Activated CD8-positive, alpha-beta T cell treated with anti-CD3 and anti-CD28 coated beads, Interleukin-2, amount 10 ng/mL, durations not matched to agents 7 days and 5 days (primary cell): Measurements from ENCODE around the gene DHX8. TPM values are rescaled to one million over a fixed set of nuclear protein-coding genes. Genes with fewer than 3 reads are reported as not detected.

ENCODE experiments used
- ATAC-seq: fragments of 150-1000 bp; cut with Tn5 transposase; one replicate; pipeline ENCODE4 v1.10.0; 2021; ENCODE audit warnings: moderate library complexity
- CTCF ChIA-PET: fragments of 350-600 bp; sonication (Branson Sonifier 250); formaldehyde crosslinking; loops from one replicate; lab custom pipeline; 2021; ENCODE audit warnings: antibody characterized with exemption; lab: Charles Lee
- POLR2A ChIA-PET: fragments of 350-600 bp; sonication (Branson Sonifier 250); formaldehyde crosslinking; loops from one replicate; lab custom pipeline; 2021; ENCODE audit warnings: antibody characterized with exemption; lab: Charles Lee
- DNase-seq: peaks from one replicate; pipeline ENCODE4 v3.0.0-alpha.2; 2020
- H3K27ac Mint-ChIP-seq: one replicate; pipeline ENCODE4 v1.8.0; 2021; ENCODE audit warnings: mild to moderate bottlenecking, mixed read lengths
- H3K27me3 Mint-ChIP-seq: one replicate; pipeline ENCODE4 v1.8.0; 2021; ENCODE audit warnings: low read depth, mixed read lengths
- H3K36me3 Mint-ChIP-seq: one replicate; pipeline ENCODE4 v1.8.0; 2021; ENCODE audit warnings: low read depth, mixed read lengths
- H3K4me1 Mint-ChIP-seq: one replicate; pipeline ENCODE4 v1.8.0; 2021; ENCODE audit warnings: low read depth, mixed read lengths
- H3K4me3 Mint-ChIP-seq: one replicate; pipeline ENCODE4 v1.8.0; 2021; ENCODE audit warnings: mild to moderate bottlenecking, mixed read lengths
- H3K9me3 Mint-ChIP-seq: one replicate; pipeline ENCODE4 v1.8.0; 2022; ENCODE audit warnings: mixed read lengths; ENCODE audit not compliant: insufficient read depth
- total RNA-seq, 2 experiments: library from RNA; stranded (reverse); gene quantifications; one replicate each; pipeline ENCODE4 v1.2.3, GENCODE V29; 2021

DHX8 gene
- 10 to 100 TPM; 52.7 to 56.4 TPM for total RNA-seq

DNA sequence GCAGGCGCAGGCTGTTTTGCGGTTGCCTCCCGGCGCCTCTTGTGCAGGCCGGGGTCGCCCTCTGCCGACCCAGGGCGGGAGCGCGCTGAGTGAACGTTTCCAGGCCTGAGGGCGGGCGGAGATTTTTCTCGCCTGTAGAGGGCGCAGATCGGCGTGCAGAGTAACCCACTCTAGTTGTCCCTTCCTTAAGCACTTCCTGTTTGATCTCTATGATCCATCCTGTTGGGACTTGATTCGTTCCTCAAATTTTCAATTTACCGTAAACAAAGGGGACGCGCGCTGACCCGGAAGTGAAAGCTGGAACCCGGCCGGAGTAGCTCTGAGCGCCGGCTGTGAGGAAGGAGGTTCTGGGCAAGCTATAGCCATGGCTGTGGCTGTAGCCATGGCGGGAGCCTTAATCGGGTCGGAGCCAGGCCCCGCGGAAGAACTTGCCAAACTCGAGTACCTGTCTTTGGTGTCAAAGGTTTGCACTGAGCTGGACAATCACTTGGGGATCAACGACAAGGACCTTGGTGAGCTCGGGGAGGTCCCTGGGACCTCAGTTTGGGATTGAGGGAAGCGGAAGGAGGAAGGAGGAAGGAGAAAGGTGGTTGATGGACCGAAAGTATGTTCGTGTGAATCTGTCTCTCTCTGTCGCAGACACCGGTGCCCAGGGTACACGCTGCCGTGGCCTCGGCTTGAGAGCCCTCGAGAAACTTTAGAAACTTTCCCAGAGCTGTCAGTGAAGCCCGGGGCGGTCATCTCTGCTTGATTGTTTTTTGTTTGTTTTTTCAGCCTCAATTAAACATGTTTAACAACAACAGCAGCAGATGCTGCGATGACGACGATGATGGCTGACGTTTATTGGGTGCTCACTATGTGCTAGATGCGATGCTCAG lies at the start of gene DHX8:
Gene DHX8 (plus strand): TSS at position 302 of the 878 bp plus-strand sequence. CDS start 63 bp downstream, at position 365.
- H3K27ac Mint-ChIP-seq: peak within 1 kb of the TSS; percentile 99
- peak within 1 kb of the TSS; percentile 100 for H3K4me3 Mint-ChIP-seq
- peaks cover 3% of the 10 kb centered on the region for H3K27me3 Mint-ChIP-seq
- H3K9me3 Mint-ChIP-seq: no peaks in the 10 kb centered on the region
- peak; percentile 99 for ATAC-seq
- peaks cover 29% of the 10 kb centered on the region for H3K4me1 Mint-ChIP-seq
- DNase-seq: peak; percentile 98
- peaks cover 4% of the 10 kb centered on the region for H3K36me3 Mint-ChIP-seq
- ChIA-PET POLR2A (interaction anchor here (0.7 to 5.4 kb wide), 17 partner anchors 11 to 804 kb away, joined by 3 to 99 read pairs (median 6); partner anchors contain the start of genes ARL4D, NBR1 and RPL27), CTCF (interaction anchor here (0.6 to 6.6 kb wide), 73 partner anchors 10 to 1143 kb away, joined by 3 to 393 read pairs (median 4); partner anchors contain the start of genes ARL4D, BECN1, ETV4 and NBR1)

DNA sequence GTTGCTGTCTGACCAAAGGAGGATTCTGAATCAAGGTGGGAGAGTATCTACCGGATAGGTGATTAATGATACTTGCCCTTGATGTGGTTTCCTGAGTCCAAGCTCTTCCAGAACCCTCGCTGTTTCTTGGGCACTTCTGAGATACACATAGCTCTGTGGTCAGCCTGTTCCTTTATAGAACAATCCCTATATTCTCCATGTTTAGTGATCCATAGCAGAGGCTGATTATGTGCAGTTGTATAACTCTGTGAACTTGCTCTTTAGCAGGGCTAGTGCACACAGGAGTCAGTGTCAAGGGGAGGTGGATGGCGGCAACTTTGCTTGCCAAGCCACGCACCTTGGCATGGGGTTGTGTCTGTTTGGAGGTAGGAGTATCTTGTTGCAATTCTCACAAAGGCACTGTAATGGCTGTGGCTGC lies 48.9 kb upstream of the DHX8 start:
- ChIA-PET CTCF (no interaction called here), POLR2A (no interaction called here)
- DNase-seq (no peak), ATAC-seq (no peak)
- Mint-ChIP-seq H3K27ac (no peak overlapping the region), H3K36me3 (no peaks in the 10 kb centered on the region), H3K27me3 (peaks cover 19% of the 10 kb centered on the region), H3K4me1 (no peaks in the 10 kb centered on the region), H3K4me3 (no peak overlapping the region), H3K9me3 (no peaks in the 10 kb centered on the region)

DNA sequence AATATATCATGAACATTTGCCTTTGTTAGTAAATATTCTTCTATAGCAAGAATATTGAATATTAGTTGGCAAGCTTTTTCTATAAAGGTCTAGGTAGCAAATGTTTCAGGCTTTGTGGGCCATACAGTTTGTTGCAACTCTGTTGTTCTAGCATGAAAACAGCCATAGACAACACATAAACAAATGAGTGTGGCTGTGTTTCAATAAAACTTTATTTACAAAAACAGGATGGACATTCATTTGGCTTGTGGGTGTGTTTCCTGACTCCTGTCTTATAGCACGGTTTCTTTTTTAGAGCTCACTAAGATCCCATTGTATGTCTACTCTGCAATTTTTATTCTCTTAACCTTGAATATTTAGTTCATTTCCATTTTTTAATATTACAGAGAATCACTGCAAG lies 46.0 kb upstream of the DHX8 start:
- Mint-ChIP-seq H3K4me3 (no peak overlapping the region), H3K9me3 (no peaks in the 10 kb centered on the region), H3K4me1 (no peaks in the 10 kb centered on the region), H3K27me3 (peaks cover 7% of the 10 kb centered on the region), H3K36me3 (no peaks in the 10 kb centered on the region), H3K27ac (no peak overlapping the region)
- POLR2A ChIA-PET: no interaction called here
- DNase-seq (no peak), ATAC-seq (no peak)
- CTCF ChIA-PET: no interaction called here

DNA sequence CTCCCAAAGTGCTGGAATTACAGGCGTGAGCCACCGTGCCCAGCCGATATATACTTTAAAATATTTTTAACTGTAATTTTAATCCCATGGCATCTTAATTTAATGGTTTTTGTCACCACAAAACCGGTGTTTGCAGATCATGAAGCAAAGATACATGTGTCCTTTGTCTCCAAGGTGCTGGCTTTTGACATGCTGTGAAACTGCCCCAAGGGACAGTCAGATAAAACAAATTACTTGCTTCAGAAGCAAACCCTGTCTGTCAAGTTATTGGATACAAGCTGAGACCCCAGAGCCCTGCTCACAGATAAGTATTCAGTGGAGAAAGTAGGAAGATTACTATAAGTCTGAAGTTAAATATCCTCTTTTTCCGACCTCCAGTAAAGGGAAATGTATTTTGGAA lies 45.1 kb upstream of the DHX8 start:
- Mint-ChIP-seq H3K4me1 (no peaks in the 10 kb centered on the region), H3K27ac (no peak overlapping the region), H3K27me3 (peaks cover 7% of the 10 kb centered on the region), H3K36me3 (no peaks in the 10 kb centered on the region), H3K4me3 (no peak overlapping the region), H3K9me3 (no peaks in the 10 kb centered on the region)
- DNase-seq (no peak), ATAC-seq (no peak)
- ChIA-PET POLR2A (no interaction called here), CTCF (no interaction called here)

DNA sequence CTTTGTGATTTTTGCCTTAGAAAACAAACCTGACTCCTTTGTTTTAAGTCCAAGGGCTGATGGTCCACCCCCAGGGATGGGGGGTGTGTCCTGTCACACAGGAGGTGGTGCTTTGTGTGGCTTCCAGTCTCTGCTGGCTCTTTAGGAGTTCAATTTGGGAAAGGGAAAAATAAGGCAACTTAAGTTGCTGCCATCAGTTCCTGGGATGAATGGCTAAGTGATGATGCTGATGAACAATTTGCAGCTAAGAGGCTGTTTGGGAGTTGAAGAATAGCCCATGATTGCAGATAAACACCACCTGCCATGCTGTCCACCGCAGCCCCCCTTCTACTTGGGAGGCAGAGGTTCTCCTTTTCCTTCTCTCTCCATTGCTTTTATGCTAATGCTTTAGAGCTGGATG lies 44.7 kb upstream of the DHX8 start:
- H3K27me3 Mint-ChIP-seq: peaks cover 4% of the 10 kb centered on the region
- H3K4me3 Mint-ChIP-seq: no peak overlapping the region
- no peaks in the 10 kb centered on the region for H3K4me1 Mint-ChIP-seq
- no peaks in the 10 kb centered on the region for H3K36me3 Mint-ChIP-seq
- ATAC-seq (no peak), DNase-seq (no peak)
- H3K27ac Mint-ChIP-seq: no peak overlapping the region
- CTCF ChIA-PET: no interaction called here
- H3K9me3 Mint-ChIP-seq: no peaks in the 10 kb centered on the region
- POLR2A ChIA-PET: no interaction called here

DNA sequence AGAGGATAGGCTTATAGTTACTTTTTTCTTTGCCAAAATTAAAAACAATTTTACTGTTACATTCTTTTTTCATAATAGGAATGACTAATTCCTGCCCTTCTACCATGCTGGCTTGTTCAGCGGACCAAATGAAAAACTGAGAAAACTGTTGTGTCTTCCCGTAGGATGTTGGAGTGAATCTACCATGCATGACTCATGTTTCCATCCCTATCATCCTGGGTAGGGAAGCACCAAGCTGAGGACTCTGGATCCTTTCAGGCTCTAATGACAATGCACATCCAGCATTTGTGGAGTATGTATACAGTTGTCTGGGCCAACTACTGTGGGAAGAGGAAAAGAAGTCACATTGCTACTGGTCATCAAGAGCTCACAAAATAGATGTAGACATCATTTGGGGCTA lies 41.1 kb upstream of the DHX8 start:
- no peaks in the 10 kb centered on the region for H3K36me3 Mint-ChIP-seq
- peaks cover 2% of the 10 kb centered on the region for H3K27me3 Mint-ChIP-seq
- H3K4me1 Mint-ChIP-seq: no peaks in the 10 kb centered on the region
- H3K4me3 Mint-ChIP-seq: no peak overlapping the region
- DNase-seq: no peak
- H3K9me3 Mint-ChIP-seq: no peaks in the 10 kb centered on the region
- ATAC-seq: no peak
- ChIA-PET CTCF (interaction anchor here (1.1 to 1.5 kb wide), 2 partner anchors 41 to 49 kb away, joined by 3 read pairs; partner anchors contain the start of gene DHX8), POLR2A (interaction anchor here (0.6 kb wide), 1 partner anchor 44 kb away, joined by 4 read pairs; the partner anchor contains the start of gene ARL4D)
- H3K27ac Mint-ChIP-seq: no peak overlapping the region

DNA sequence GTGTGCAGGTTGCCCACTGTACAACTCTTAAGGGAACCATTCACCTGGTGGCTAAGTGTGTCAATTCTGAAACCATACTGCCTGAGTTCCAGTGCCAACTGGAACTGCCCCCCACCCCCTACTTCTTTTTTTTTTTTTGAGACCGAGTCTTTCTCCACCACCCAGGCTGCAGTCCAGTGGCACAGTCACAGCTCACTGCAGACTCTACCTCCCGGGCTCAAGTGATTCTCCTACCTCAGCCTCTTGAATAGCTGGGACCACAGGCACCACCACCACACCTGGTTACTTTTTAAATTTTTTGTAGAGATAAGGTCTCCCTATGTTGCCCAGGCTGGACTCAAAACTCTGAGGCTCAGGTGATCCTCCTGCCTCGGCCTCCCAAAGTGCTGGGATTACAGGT lies 40.4 kb upstream of the DHX8 start:
- ChIA-PET CTCF (interaction anchor here (1.1 to 1.5 kb wide), 2 partner anchors 40 to 49 kb away, joined by 3 read pairs; partner anchors contain the start of gene DHX8), POLR2A (no interaction called here)
- ATAC-seq: no peak
- Mint-ChIP-seq H3K27ac (no peak overlapping the region), H3K9me3 (no peaks in the 10 kb centered on the region), H3K27me3 (peaks cover 2% of the 10 kb centered on the region), H3K36me3 (no peaks in the 10 kb centered on the region), H3K4me3 (no peak overlapping the region), H3K4me1 (no peaks in the 10 kb centered on the region)
- no peak for DNase-seq

GRCh38 chr17:43444223-43445008 lies 39.4 kb upstream of the DHX8 start:
- DNase-seq (no peak), ATAC-seq (no peak)
- H3K9me3 Mint-ChIP-seq: no peaks in the 10 kb centered on the region
- no peaks in the 10 kb centered on the region for H3K4me1 Mint-ChIP-seq
- no peak overlapping the region for H3K27ac Mint-ChIP-seq
- no peak overlapping the region for H3K4me3 Mint-ChIP-seq
- CTCF ChIA-PET: no interaction called here
- H3K27me3 Mint-ChIP-seq: peaks cover 4% of the 10 kb centered on the region
- POLR2A ChIA-PET: no interaction called here
- no peaks in the 10 kb centered on the region for H3K36me3 Mint-ChIP-seq

DNA sequence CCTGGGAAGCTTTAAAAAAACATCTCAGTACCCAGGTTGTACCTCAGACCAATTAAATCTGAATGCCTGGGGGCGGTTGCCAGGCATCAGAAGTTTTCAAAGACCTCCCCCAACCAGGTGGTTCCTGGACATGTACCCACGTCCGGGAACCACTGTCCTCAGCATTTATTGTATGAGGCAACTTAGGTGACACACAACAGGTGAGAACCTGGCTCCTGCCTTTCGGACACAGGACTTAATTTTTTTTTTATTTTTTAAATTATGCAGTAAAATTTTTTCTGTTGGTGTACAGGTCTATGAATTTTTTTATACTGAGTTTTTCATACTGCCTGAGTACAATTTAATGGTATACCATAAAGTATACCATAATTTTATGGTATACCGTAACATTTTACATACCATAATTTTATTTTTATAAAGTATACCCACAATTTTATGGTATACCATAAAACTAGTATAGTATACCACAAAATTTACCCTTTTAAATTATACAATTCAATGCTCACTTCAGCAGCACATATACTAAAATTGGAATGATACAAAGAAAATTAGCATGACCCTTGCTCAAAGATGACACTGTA lies 38.7 kb upstream of the DHX8 start:
- ChIA-PET CTCF (no interaction called here), POLR2A (no interaction called here)
- ATAC-seq (no peak), DNase-seq (no peak)
- Mint-ChIP-seq H3K4me3 (no peak overlapping the region), H3K4me1 (no peaks in the 10 kb centered on the region), H3K9me3 (no peaks in the 10 kb centered on the region), H3K27me3 (peaks cover 5% of the 10 kb centered on the region), H3K27ac (no peak overlapping the region), H3K36me3 (no peaks in the 10 kb centered on the region)

- Mint-ChIP-seq H3K27ac (no peak overlapping the region), H3K27me3 (peaks cover 5% of the 10 kb centered on the region), H3K36me3 (no peaks in the 10 kb centered on the region), H3K4me1 (no peaks in the 10 kb centered on the region), H3K9me3 (no peaks in the 10 kb centered on the region), H3K4me3 (no peak overlapping the region)
- ATAC-seq: no peak
- ChIA-PET CTCF (no interaction called here), POLR2A (no interaction called here)
- no peak for DNase-seq
Measured at GRCh38 chr17:43446773-43447172, 37.0 kb upstream of the DHX8 start.

- ATAC-seq (no peak), DNase-seq (no peak)
- Mint-ChIP-seq H3K27me3 (peaks cover 3% of the 10 kb centered on the region), H3K36me3 (no peaks in the 10 kb centered on the region), H3K27ac (no peak overlapping the region), H3K9me3 (no peaks in the 10 kb centered on the region), H3K4me3 (no peak overlapping the region), H3K4me1 (no peaks in the 10 kb centered on the region)
- ChIA-PET POLR2A (no interaction called here), CTCF (interaction anchor here (0.8 kb wide), 1 partner anchor 54 kb away, joined by 4 read pairs; no protein-coding TSS in a partner anchor)
Measured at GRCh38 chr17:43448720-43449469, 34.9 kb upstream of the DHX8 start.
